Measurements from ENCODE around the gene PRKAG2.

- TF ChIP-seq GATA3 (IDR thresholded peaks at IDR 0.05; ENCODE audit: low read depth, low read length) (no peak), GATA2 (IDR thresholded peaks at IDR 0.05; ENCODE audit: low read depth, low read length) (no peak)
Observed at GRCh38 chr7:151790095-151790829, 86.7 kb downstream of the PRKAG2 start.

Measured in SH-SY5Y (cell line).